LNCAP (cell line): ENCODE measurements around the gene BNC2.

Source experiments
- TF ChIP-seq, protein P1 (sequence below): fragments of 450-650 bp; IDR thresholded peaks from 2 replicates; pipeline ENCODE4 v1.5.1; 2017; ENCODE audit warnings: mild to moderate bottlenecking

BNC2 gene

GRCh38 chr9:16484744-16485143 is 385.7 kb downstream of the BNC2 start:
- TF ChIP-seq, protein P1, sequence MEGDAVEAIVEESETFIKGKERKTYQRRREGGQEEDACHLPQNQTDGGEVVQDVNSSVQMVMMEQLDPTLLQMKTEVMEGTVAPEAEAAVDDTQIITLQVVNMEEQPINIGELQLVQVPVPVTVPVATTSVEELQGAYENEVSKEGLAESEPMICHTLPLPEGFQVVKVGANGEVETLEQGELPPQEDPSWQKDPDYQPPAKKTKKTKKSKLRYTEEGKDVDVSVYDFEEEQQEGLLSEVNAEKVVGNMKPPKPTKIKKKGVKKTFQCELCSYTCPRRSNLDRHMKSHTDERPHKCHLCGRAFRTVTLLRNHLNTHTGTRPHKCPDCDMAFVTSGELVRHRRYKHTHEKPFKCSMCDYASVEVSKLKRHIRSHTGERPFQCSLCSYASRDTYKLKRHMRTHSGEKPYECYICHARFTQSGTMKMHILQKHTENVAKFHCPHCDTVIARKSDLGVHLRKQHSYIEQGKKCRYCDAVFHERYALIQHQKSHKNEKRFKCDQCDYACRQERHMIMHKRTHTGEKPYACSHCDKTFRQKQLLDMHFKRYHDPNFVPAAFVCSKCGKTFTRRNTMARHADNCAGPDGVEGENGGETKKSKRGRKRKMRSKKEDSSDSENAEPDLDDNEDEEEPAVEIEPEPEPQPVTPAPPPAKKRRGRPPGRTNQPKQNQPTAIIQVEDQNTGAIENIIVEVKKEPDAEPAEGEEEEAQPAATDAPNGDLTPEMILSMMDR = no peak

GRCh38 chr9:16484180-16484579 is 386.3 kb downstream of the BNC2 start:
- TF ChIP-seq, protein P1 = no peak

DNA sequence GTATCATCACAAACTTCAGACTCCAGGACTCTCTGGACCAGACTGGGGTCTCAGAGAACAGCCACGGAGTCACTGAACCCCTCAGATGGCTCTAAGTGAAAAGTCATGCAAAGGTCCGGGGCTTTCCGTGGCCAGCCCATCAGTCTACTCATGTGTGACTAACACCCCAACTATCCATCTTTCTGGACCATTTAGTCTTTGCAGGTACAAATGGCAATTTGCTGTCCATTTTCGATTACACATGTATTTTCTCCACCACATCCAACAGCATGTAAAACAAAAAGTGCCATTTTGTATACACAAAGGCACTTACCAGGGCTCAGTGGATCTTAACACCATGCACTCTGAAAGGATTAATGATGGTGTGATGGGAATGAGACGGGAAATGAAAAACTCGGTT is 387.7 kb downstream of the BNC2 start:
- TF ChIP-seq, protein P1 = no peak

DNA sequence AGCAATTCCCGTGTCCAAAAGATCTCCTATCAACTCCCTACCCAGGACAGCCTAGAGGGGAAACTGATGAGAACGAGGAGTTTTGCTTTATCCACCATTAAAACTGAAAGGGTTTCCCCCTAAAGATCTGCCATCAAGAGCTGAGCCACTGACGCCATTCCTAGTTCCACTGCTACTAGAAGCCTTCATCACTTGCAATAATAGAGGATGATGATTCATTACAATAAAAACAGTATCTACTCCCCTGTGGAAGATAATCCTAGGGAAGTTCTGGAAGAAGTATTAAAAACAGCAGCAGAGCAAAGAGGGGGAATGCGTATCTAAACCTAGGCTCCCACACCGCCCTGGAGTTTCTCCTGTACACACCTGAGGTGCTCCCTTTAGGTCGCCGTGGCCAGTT is 394.5 kb downstream of the BNC2 start:
- TF ChIP-seq, protein P1 = no peak

DNA sequence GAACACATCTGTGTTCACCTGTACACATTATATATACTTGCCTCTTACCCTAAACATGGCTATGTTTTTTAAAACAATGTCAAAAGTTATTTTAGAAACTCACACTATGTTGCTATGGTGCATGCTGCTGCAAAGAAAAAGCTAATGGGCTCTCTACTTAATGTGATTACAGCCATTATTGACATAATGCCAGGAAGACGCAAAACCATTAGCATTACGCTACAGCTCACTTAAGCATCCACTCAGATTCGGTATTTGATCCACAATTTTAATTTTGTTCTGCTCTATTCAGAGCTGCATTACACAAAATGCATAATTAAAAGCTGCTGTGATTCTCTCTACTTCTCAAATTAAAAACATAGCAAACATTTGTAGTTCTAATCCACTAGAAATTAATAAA is 395.2 kb downstream of the BNC2 start:
- TF ChIP-seq, protein P1 = no peak

DNA sequence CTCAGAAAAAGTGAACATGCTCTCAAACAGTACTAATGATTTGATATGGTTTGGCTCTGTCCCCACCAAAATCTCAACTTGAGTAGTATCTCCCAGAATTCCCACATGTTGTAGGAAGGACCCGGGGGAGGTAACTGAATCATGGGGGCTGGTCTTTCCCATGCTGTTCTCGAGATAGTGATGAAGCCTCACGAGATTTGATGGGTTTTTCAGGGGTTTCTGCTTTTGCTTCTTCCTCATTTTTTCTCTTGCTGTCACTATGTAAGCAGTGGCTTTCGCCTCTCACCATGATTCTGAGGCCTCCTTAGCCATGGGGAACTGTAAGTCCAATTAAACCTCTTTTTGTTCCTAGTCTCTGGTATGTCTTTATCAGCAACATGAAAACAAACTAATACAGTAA is 401.3 kb downstream of the BNC2 start:
- TF ChIP-seq, protein P1 = no peak

GRCh38 chr9:16461851-16462250 is 408.6 kb downstream of the BNC2 start:
- TF ChIP-seq, protein P1 = no peak

DNA sequence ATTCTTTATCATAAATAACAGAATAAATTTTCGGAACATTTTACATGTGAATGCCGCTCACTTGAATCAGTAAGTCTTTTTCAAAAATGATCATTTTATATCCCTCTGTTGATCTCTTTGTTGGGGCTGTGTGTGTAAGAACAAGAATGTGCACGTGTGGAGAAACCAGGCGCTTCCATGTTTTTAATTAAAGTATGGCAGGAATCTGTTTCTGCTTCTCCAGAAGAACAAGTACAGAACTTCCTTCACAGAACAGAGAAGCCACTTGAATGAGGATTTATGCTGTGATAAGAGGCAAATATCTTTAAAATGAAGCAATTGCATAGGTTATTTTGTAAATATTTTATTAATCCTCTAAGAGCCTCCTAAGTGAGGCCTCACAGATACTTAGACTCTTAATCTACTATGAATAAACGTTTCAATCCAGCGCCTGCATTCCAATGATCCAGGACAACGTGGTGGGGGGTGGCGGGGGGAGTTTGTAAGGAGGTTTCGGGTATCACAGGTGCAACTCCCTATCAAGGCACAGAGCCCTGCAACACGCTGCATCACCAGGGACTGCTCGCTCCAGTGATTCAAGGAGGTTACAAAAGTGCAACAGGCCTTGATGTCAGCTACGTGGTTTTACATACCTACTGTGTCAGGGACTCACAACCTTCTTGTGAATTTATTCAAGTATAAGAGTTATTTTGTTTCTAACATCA is 409.2 kb downstream of the BNC2 start:
- TF ChIP-seq, protein P1 = no peak
